ENCODE results near the gene TRPM8.

DNA sequence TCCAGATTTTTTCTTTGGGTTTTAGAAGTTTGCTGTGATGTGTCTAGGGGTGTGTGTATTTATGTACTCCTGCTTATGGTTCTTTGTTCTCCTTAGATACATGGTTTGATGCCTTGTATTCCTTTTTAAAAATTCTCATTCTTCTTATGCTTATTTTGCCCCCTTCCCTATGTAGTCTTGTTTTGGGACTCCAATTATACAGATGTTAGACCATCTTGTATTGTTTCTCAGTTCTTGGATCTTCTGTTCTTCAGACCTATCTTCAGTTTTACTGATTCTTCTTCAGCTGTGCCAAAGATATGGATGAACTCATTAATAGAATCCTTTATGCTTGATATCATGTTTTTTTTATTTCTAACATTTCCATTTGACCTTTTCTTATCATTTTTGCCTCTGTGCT, 34.8 kb upstream of the TRPM8 start:
- no peak for TF ChIP-seq TEAD4 (IDR thresholded peaks at IDR 0.05)
- TF ChIP-seq EP300 (IDR thresholded peaks at IDR 0.05; ENCODE audit: borderline replicate concordance): no peak
- TF ChIP-seq YY1 (IDR thresholded peaks at IDR 0.05; ENCODE audit: low read depth): no peak
- TF ChIP-seq, protein P1, sequence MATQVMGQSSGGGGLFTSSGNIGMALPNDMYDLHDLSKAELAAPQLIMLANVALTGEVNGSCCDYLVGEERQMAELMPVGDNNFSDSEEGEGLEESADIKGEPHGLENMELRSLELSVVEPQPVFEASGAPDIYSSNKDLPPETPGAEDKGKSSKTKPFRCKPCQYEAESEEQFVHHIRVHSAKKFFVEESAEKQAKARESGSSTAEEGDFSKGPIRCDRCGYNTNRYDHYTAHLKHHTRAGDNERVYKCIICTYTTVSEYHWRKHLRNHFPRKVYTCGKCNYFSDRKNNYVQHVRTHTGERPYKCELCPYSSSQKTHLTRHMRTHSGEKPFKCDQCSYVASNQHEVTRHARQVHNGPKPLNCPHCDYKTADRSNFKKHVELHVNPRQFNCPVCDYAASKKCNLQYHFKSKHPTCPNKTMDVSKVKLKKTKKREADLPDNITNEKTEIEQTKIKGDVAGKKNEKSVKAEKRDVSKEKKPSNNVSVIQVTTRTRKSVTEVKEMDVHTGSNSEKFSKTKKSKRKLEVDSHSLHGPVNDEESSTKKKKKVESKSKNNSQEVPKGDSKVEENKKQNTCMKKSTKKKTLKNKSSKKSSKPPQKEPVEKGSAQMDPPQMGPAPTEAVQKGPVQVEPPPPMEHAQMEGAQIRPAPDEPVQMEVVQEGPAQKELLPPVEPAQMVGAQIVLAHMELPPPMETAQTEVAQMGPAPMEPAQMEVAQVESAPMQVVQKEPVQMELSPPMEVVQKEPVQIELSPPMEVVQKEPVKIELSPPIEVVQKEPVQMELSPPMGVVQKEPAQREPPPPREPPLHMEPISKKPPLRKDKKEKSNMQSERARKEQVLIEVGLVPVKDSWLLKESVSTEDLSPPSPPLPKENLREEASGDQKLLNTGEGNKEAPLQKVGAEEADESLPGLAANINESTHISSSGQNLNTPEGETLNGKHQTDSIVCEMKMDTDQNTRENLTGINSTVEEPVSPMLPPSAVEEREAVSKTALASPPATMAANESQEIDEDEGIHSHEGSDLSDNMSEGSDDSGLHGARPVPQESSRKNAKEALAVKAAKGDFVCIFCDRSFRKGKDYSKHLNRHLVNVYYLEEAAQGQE (IDR thresholded peaks at IDR 0.05; ENCODE audit: low read depth): no peak
- TF ChIP-seq, protein P2, sequence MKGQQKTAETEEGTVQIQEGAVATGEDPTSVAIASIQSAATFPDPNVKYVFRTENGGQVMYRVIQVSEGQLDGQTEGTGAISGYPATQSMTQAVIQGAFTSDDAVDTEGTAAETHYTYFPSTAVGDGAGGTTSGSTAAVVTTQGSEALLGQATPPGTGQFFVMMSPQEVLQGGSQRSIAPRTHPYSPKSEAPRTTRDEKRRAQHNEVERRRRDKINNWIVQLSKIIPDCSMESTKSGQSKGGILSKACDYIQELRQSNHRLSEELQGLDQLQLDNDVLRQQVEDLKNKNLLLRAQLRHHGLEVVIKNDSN (IDR thresholded peaks at IDR 0.05): no peak
- TF ChIP-seq EGR1 (IDR thresholded peaks at IDR 0.05): no peak
- no peak for TF ChIP-seq NFIC (IDR thresholded peaks at IDR 0.05)
- TF ChIP-seq RAD21 (IDR thresholded peaks at IDR 0.05; ENCODE audit: low read depth): no peak
- TF ChIP-seq TAF1 (IDR thresholded peaks at IDR 0.05; ENCODE audit: low read depth): no peak
- TF ChIP-seq CREB1 (IDR thresholded peaks at IDR 0.05; ENCODE audit: low read depth): no peak
- no peak for TF ChIP-seq CEBPB (IDR thresholded peaks at IDR 0.05)
